Measurements from ENCODE around the gene GGTLC1. TPM values are rescaled to one million over a fixed set of nuclear protein-coding genes. Genes with fewer than 3 reads are reported as not detected.

The GGTLC1 gene
- total and polyA plus RNA-seq, 2 of the 8 experiments (the other 6 are each of a cell fraction or from before 2014, with no cell fraction given), result not detected

- no peak for TF ChIP-seq CHD7 (IDR thresholded peaks at IDR 0.05; ENCODE audit: insufficient replicate concordance, low read length)
- TF ChIP-seq E2F6 (IDR thresholded peaks at IDR 0.05), result no peak
- TF ChIP-seq TBP (IDR thresholded peaks at IDR 0.05; ENCODE audit: low read depth, low read length), result no peak
- TF ChIP-seq HDAC6 (IDR thresholded peaks at IDR 0.05; ENCODE audit: low read depth, low read length), result no peak
- no peak for TF ChIP-seq ATF3 (IDR thresholded peaks at IDR 0.05; ENCODE audit: insufficient read depth, low read depth, low read length)
- TF ChIP-seq BCL11A (IDR thresholded peaks at IDR 0.05; ENCODE audit: low read depth in 2 of 2, low read length in 2 of 2), result no peak
- no peak for TF ChIP-seq CHD1 (IDR thresholded peaks at IDR 0.05; ENCODE audit: low read depth, low read length)
- TF ChIP-seq GABPA (IDR thresholded peaks at IDR 0.05; ENCODE audit: borderline replicate concordance, insufficient read depth, low read length), result no peak
- no peak for TF ChIP-seq KDM5A (IDR thresholded peaks at IDR 0.05; ENCODE audit: low read length)
- TF ChIP-seq CTBP2 (IDR thresholded peaks at IDR 0.05; ENCODE audit: borderline replicate concordance, insufficient read depth, insufficient read length, low read length), result no peak
These were observed at the start of gene GGTLC1 (continued) for GRCh38 chr20:23988561-23988960.

All from H1 (cell line).